ENCODE measurements around the gene ACTN4. TPM values are rescaled to one million over a fixed set of nuclear protein-coding genes. Genes with fewer than 3 reads are reported as not detected.

ACTN4 gene
- total RNA-seq, 1 experiment from 2014 or later = 3,297 TPM

GRCh38 chr19:38682872-38683392 lies 35.5 kb downstream of the ACTN4 start:
- TF ChIP-seq REST (IDR thresholded peaks at IDR 0.05; ENCODE audit: insufficient read depth in 1 of 2, low read depth in 2 of 2, low read length in 1 of 2) (no peak), TCF7L2 (IDR thresholded peaks at IDR 0.05; ENCODE audit: low read depth, low read length) (no peak), CTCF (IDR thresholded peaks at IDR 0.05) (no peak), SIN3A (IDR thresholded peaks at IDR 0.05; ENCODE audit: borderline replicate concordance, insufficient read depth, low read depth, low read length) (no peak), POLR2AphosphoS5 (IDR thresholded peaks at IDR 0.05; ENCODE audit: low read depth, low read length) (no peak)
- H3K4me3 ChIP-seq (ENCODE audit: low read depth in 2 of 2, low read length in 2 of 2) = peak overlapping the region in 1 of 2 experiments; percentile 10; a peak in 2 of 4 replicates
- ATAC-seq (peak; percentile 11), DNase-seq (ENCODE audit: low read depth, low spot score) (no peak)
- intact Hi-C loops (cut with micrococcal nuclease; ENCODE audit: unreplicated experiment) = no loop called here
- H3K27me3 ChIP-seq (ENCODE audit: control insufficient read depth, insufficient read depth, low read length) = no peaks in the 10 kb centered on the region
- BruUV-seq (replicated peaks) = TSS peak; percentile 93
- H3K9me3 ChIP-seq (ENCODE audit: control insufficient read depth, insufficient read depth, low read depth, low read length) = peaks cover 4% of the 10 kb centered on the region; the same call in 1 of the 2 replicates
- H3K27ac ChIP-seq (ENCODE audit: low read length) = peak overlapping the region; percentile 98
- no peaks in the 10 kb centered on the region for H3K36me3 ChIP-seq (ENCODE audit: control insufficient read depth, insufficient read depth, low read length)
- peaks cover 100% of the 10 kb centered on the region for H3K4me1 ChIP-seq (ENCODE audit: control insufficient read depth, insufficient read depth, low read length)
- ChIA-PET POLR2A (interaction anchor here (0.6 to 3.1 kb wide), 12 partner anchors 10 to 770 kb away, joined by 3 to 18 read pairs (median 4); partner anchors contain the start of gene ACTN4), CTCF (interaction anchor here (0.5 to 1.0 kb wide), 3 partner anchors 11 to 156 kb away, joined by 3 to 7 read pairs (median 5); no protein-coding TSS in a partner anchor)
- in situ Hi-C loops (cut with HindIII; ENCODE audit: low pct_unique_long_range_greater_than_20kb, low sequenced_read_pairs) = no loop called here

- Histone ChIP-seq H3K9me3 (ENCODE audit: control insufficient read depth, insufficient read depth, low read depth, low read length) (peaks cover 4% of the 10 kb centered on the region; the same call in 1 of the 2 replicates), H3K4me1 (ENCODE audit: control insufficient read depth, insufficient read depth, low read length) (peaks cover 100% of the 10 kb centered on the region), H3K36me3 (ENCODE audit: control insufficient read depth, insufficient read depth, low read length) (no peaks in the 10 kb centered on the region), H3K4me3 (ENCODE audit: low read depth in 2 of 2, low read length in 2 of 2) (peak overlapping the region in 1 of 2 experiments; percentile 10; a peak in 2 of 4 replicates), H3K27ac (ENCODE audit: low read length) (peak overlapping the region; percentile 98), H3K27me3 (ENCODE audit: control insufficient read depth, insufficient read depth, low read length) (no peaks in the 10 kb centered on the region)
- intact Hi-C loops (cut with micrococcal nuclease; ENCODE audit: unreplicated experiment) = no loop called here
- ATAC-seq = peak; percentile 87
- no TSS peak for BruUV-seq (replicated peaks)
- in situ Hi-C loops (cut with HindIII; ENCODE audit: low pct_unique_long_range_greater_than_20kb, low sequenced_read_pairs) = no loop called here
- ChIA-PET CTCF (interaction anchor here (0.5 to 1.1 kb wide), 5 partner anchors 11 to 155 kb away, joined by 3 to 7 read pairs (median 5); no protein-coding TSS in a partner anchor), POLR2A (interaction anchor here (0.6 to 3.1 kb wide), 12 partner anchors 9 to 770 kb away, joined by 3 to 18 read pairs (median 4); partner anchors contain the start of gene ACTN4)
- DNase-seq (ENCODE audit: low read depth, low spot score) = peak; percentile 100
- TF ChIP-seq TCF7L2 (IDR thresholded peaks at IDR 0.05; ENCODE audit: low read depth, low read length) (peak; percentile 87), SIN3A (IDR thresholded peaks at IDR 0.05; ENCODE audit: borderline replicate concordance, insufficient read depth, low read depth, low read length) (no peak)
These were observed 36.1 kb downstream of the ACTN4 start for GRCh38 chr19:38683393-38684077.

Measured in Panc1 (cell line).